Esophagus muscularis mucosa (tissue), 4 donors: Measurements from ENCODE around the gene NOS3. TPM values are rescaled to one million over a fixed set of nuclear protein-coding genes. Genes with fewer than 3 reads are reported as not detected.
"Not testable (repeated sequence)": the region's sequence is repeated elsewhere in the genome, so short reads cannot be mapped to it uniquely, and the experiment has no call there.

Experiments used
- DNase-seq: peaks from one replicate; pipeline ENCODE4 v3.0.0-alpha.2; 2017; ENCODE audit errors: extremely low spot score
- H3K27ac ChIP-seq, 4 donors: fragments of 200-600 bp; sonication (generic); replicated peaks in 1 of 4; 1 replicate in 3 of 4; 2 replicates in 1 of 4; pipeline ENCODE4 v1.5.1; 2016 to 2019; ENCODE audit warnings: mild to moderate bottlenecking in 1 of 4
- H3K27me3 ChIP-seq, 4 donors: fragments of 200-600 bp; sonication (generic); one replicate each; pipeline versions ENCODE4 v1.5.1 to v1.6.0; 2016 to 2019
- H3K36me3 ChIP-seq, 4 donors: fragments of 200-600 bp; sonication (generic); one replicate each; pipeline ENCODE4 v1.5.1; 2016 to 2019
- H3K4me1 ChIP-seq, 4 donors: fragments of 200-600 bp; sonication (generic); one replicate each; pipeline ENCODE4 v1.5.1; 2016 to 2019
- H3K4me3 ChIP-seq, 4 donors: fragments of 200-600 bp; sonication (generic); 1 replicate in 2 of 4; 2 replicates in 2 of 4; pipeline ENCODE4 v1.5.1; 2016 to 2019; ENCODE audit warnings: mild to moderate bottlenecking in 4 of 4, moderate library complexity in 1 of 4
- H3K9me3 ChIP-seq, 4 donors: fragments of 200-600 bp; sonication (generic); 1 replicate in 3 of 4; 2 replicates in 1 of 4; pipeline ENCODE4 v1.5.1; 2016 to 2019
- CTCF ChIP-seq, 3 experiments: fragments of 200-600 bp in 2 of 3; fragments of 450-650 bp in 1 of 3; sonication (generic) in 2 of 3; IDR thresholded peaks; one replicate each; pipeline ENCODE4 v1.5.1; 2017 to 2019; ENCODE audit warnings: antibody characterized with exemption in 3 of 3, mild to moderate bottlenecking in 2 of 3, moderate library complexity in 1 of 3
- EP300 ChIP-seq: sonication (generic); formaldehyde crosslinking; IDR thresholded peaks from one replicate; pipeline ENCODE4 v1.6.1; 2017; ENCODE audit warnings: antibody characterized with exemption
- POLR2A ChIP-seq: fragments of 450-650 bp; IDR thresholded peaks from one replicate; pipeline ENCODE4 v1.6.1; 2017; ENCODE audit warnings: antibody characterized with exemption, moderate library complexity, mild to moderate bottlenecking, low read depth
- POLR2AphosphoS5 ChIP-seq, 2 donors: sonication (generic); formaldehyde crosslinking; IDR thresholded peaks; one replicate each; pipeline ENCODE4 v1.6.1; 2017; ENCODE audit warnings: antibody characterized with exemption in 2 of 2
- WGBS: methylation state at CpG from one replicate; pipeline ENCODE4 v1.1.5; 2018; 5-methylcytosine and 5-hydroxymethylcytosine counted together
- intact Hi-C: fragments of 100-400 bp; cut with DNase I; formaldehyde crosslinking; loops from one replicate; pipeline ENCODE4 v1.15.1; 2023
- total RNA-seq, 4 donors: library from RNA; depleted of rRNA; stranded (reverse); fragments of >200 nt; gene quantifications; one replicate each; pipeline versions ENCODE4 v1.1.0 to v1.2.1, GENCODE V29; 2016

The NOS3 gene
- total RNA-seq, 4 donors from 2014 or later: 3.7 to 20.2 (median 16.2) TPM

- peaks cover 17 to 19% (median 18%) of the 10 kb centered on the region in 4 donors for H3K4me1 ChIP-seq
- DNase-seq: no peak
- WGBS: 74% methylated on average over 18 of the region's 18 CpGs
- H3K36me3 ChIP-seq: peaks cover 18 to 78% (median 64%) of the 10 kb centered on the region in 4 donors
- H3K27me3 ChIP-seq: no peaks in the 10 kb centered on the region
- TF ChIP-seq POLR2A (no peak), CTCF (IDR thresholded peaks at IDR 0.05) (no peak), POLR2AphosphoS5 (IDR thresholded peaks at IDR 0.05) (no peak), EP300 (no peak)
- H3K4me3 ChIP-seq: no peak overlapping the region
- H3K27ac ChIP-seq: no peak overlapping the region
- H3K9me3 ChIP-seq: no peaks in the 10 kb centered on the region
- intact Hi-C loops: no loop called here
Measured at GRCh38 chr7:151039850-151040548, 49.2 kb downstream of the NOS3 start.

- Histone ChIP-seq H3K36me3 (peaks cover 14 to 78% (median 66%) of the 10 kb centered on the region in 4 donors), H3K27me3 (no peaks in the 10 kb centered on the region), H3K4me3 (no peak overlapping the region), H3K27ac (no peak overlapping the region), H3K9me3 (no peaks in the 10 kb centered on the region), H3K4me1 (peaks cover 14 to 18% (median 17%) of the 10 kb centered on the region in 4 donors)
- no peak for TF ChIP-seq POLR2A
- no peak for TF ChIP-seq EP300
- no peak for DNase-seq
- 86% methylated on average over 15 of the region's 30 CpGs for WGBS
- intact Hi-C loops: no loop called here
Measured at GRCh38 chr7:151040616-151041375, 50.0 kb downstream of the NOS3 start.

- DNase-seq, H3K27me3 ChIP-seq, H3K4me3 ChIP-seq, intact Hi-C loops, H3K9me3 ChIP-seq, H3K27ac ChIP-seq: not testable (repeated sequence)
- 91% methylated on average over 10 of the region's 10 CpGs for WGBS
- Histone ChIP-seq H3K4me1 (peaks cover 13 to 30% (median 26%) of the 10 kb centered on the region in 4 donors), H3K36me3 (peaks cover 0 to 62% (median 51%) of the 10 kb centered on the region in 4 donors)
Measured at GRCh38 chr7:151043449-151043848, 52.6 kb downstream of the NOS3 start.

- 98% methylated on average over 7 of the region's 20 CpGs for WGBS
- TF ChIP-seq POLR2AphosphoS5 (IDR thresholded peaks at IDR 0.05) (no peak), POLR2A (no peak), CTCF (IDR thresholded peaks at IDR 0.05) (no peak), EP300 (no peak)
- H3K36me3 ChIP-seq: peaks cover 0 to 62% (median 51%) of the 10 kb centered on the region in 4 donors
- no peak overlapping the region for H3K4me3 ChIP-seq
- no peak for DNase-seq
- H3K27me3 ChIP-seq: no peaks in the 10 kb centered on the region
- H3K9me3 ChIP-seq: no peaks in the 10 kb centered on the region
- H3K4me1 ChIP-seq: peaks cover 8 to 25% (median 21%) of the 10 kb centered on the region in 4 donors
- intact Hi-C loops: no loop called here
- H3K27ac ChIP-seq: no peak overlapping the region
Measured at GRCh38 chr7:151043959-151044358, 53.1 kb downstream of the NOS3 start.

GRCh38 chr7:151045262-151045661, 54.4 kb downstream of the NOS3 start:
- peaks cover 0 to 61% (median 51%) of the 10 kb centered on the region in 4 donors for H3K36me3 ChIP-seq
- H3K27ac ChIP-seq: no peak overlapping the region
- peaks cover 0 to 16% (median 10%) of the 10 kb centered on the region in 4 donors for H3K4me1 ChIP-seq
- intact Hi-C loops: no loop called here
- no peak for TF ChIP-seq CTCF (IDR thresholded peaks at IDR 0.05)
- no peak for TF ChIP-seq POLR2A
- no peak for TF ChIP-seq EP300
- no peak for TF ChIP-seq POLR2AphosphoS5 (IDR thresholded peaks at IDR 0.05)
- H3K4me3 ChIP-seq: no peak overlapping the region
- H3K27me3 ChIP-seq: peaks cover 0 to 1% (median 0%) of the 10 kb centered on the region in 4 donors
- WGBS: 83% methylated on average over 2 of the region's 11 CpGs
- no peaks in the 10 kb centered on the region for H3K9me3 ChIP-seq
- no peak for DNase-seq
